Measurements from ENCODE around the gene MSANTD3. TPM values are rescaled to one million over a fixed set of nuclear protein-coding genes. Genes with fewer than 3 reads are reported as not detected.

Gene MSANTD3
- total RNA-seq, 1 experiment from 2014 or later: 35.7 TPM

- peaks cover 19% of the 10 kb centered on the region; the same call in 1 of the 2 replicates for H3K79me2 ChIP-seq (ENCODE audit: insufficient read depth, low read length)
- H3K9me3 Mint-ChIP-seq: no peaks in the 10 kb centered on the region; a peak in 1 of 5 replicates
- H2BK15ac ChIP-seq (ENCODE audit: low read depth, low read length): no peak overlapping the region
- no CpG with 5 or more reads among the region's 3 CpGs for WGBS (ENCODE audit: extremely low coverage, insufficient read length, low lambda C conversion rate)
- H3K36me3 Mint-ChIP-seq (ENCODE audit: insufficient read depth in 1 of 3, low read depth in 3 of 3): peaks cover 1 to 9% (median 2%) of the 10 kb centered on the region in 3 experiments; a peak in 4 of 7 replicates
- H3K14ac ChIP-seq (ENCODE audit: insufficient read depth, low read length): no peak overlapping the region; the same call in 1 of the 2 replicates
- H3K18ac ChIP-seq (ENCODE audit: insufficient read length, low read depth, low read length): no peak overlapping the region
- no peaks in the 10 kb centered on the region for H3K9me3 ChIP-seq (ENCODE audit: control insufficient read depth, low read depth, low read length)
- no peak for DNase-seq
- no peak overlapping the region for H3K23ac ChIP-seq (ENCODE audit: insufficient read length, low read depth, low read length)
- no peak overlapping the region for H4K91ac ChIP-seq (ENCODE audit: insufficient read length, low read depth, low read length)
- peak overlapping the region; percentile 66 for H3K4me2 ChIP-seq (ENCODE audit: insufficient read depth, insufficient read length, low read length)
- H3K9ac ChIP-seq (ENCODE audit: extremely low read depth, insufficient read length, low read length): peak overlapping the region; percentile 12
- no peaks in the 10 kb centered on the region for H3K79me1 ChIP-seq (ENCODE audit: insufficient read depth, low read depth, low read length, poor library complexity, severe bottlenecking)
- no peak for TF ChIP-seq CTCF (conservative IDR thresholded peaks at IDR 0.05)
- H3K4me1 Mint-ChIP-seq: peaks cover 35 to 42% of the 10 kb centered on the region in 2 experiments
- no peak overlapping the region for H2AK5ac ChIP-seq (ENCODE audit: insufficient read length, low read length)
- H2BK5ac ChIP-seq (ENCODE audit: insufficient read length, low read length): no peak overlapping the region
- peak overlapping the region; percentile 66 to 84 for H3K4me3 Mint-ChIP-seq
- H3T11ph ChIP-seq (ENCODE audit: low read length): no peak overlapping the region
- no peaks in the 10 kb centered on the region for H3K27me3 Mint-ChIP-seq (ENCODE audit: low read depth)
- H3K27ac ChIP-seq (ENCODE audit: insufficient read length, low read depth, low read length): no peak overlapping the region
- H3K56ac ChIP-seq (ENCODE audit: insufficient read length, low read depth, low read length): no peak overlapping the region
- no peak overlapping the region for H2BK20ac ChIP-seq (ENCODE audit: low read depth, low read length, poor library complexity, severe bottlenecking)
- H3K4me1 ChIP-seq (ENCODE audit: insufficient read depth, low read length): peaks cover 6% of the 10 kb centered on the region; the same call in 1 of the 2 replicates
- H2BK12ac ChIP-seq (ENCODE audit: insufficient read length, low read depth, low read length): no peak overlapping the region
- no peak overlapping the region for H2BK120ac ChIP-seq (ENCODE audit: low read depth, low read length, poor library complexity, severe bottlenecking)
- H4K5ac ChIP-seq (ENCODE audit: insufficient read length, low read depth, low read length): no peak overlapping the region
- peak overlapping the region; percentile 88 to 96 (median 91); a peak in 5 of 7 replicates for H3K27ac Mint-ChIP-seq
- H3K27me3 ChIP-seq (ENCODE audit: insufficient read depth, low read length): no peaks in the 10 kb centered on the region
- no peak overlapping the region for H3K4ac ChIP-seq (ENCODE audit: low read depth, low read length)
- no peak overlapping the region for H2AFZ ChIP-seq (ENCODE audit: low read length)
- H4K8ac ChIP-seq (replicated peaks; ENCODE audit: insufficient read length, low read depth, low read length): no peak overlapping the region
- no peaks in the 10 kb centered on the region for H4K20me1 ChIP-seq (ENCODE audit: control insufficient read depth, insufficient read depth, insufficient read length)
- peaks cover 12% of the 10 kb centered on the region for H3K23me2 ChIP-seq (ENCODE audit: insufficient read length, low read depth, low read length, poor library complexity, severe bottlenecking)
Observed at GRCh38 chr9:100472268-100472667, 45.3 kb downstream of the MSANTD3 start.
